Mucosa of descending colon (tissue), 3 donors: ENCODE data around the gene EVC2. TPM values are rescaled to one million over a fixed set of nuclear protein-coding genes. Genes with fewer than 3 reads are reported as not detected.

ENCODE experiments used
- ATAC-seq: fragments of 200-7000 bp; cut with Tn5 transposase; one replicate; pipeline ENCODE4 v1.9.1; 2020; ENCODE audit warnings: mild to moderate bottlenecking, moderate library complexity
- DNase-seq, 3 donors: peaks; one replicate each; pipeline ENCODE4 v3.0.0-alpha.2; 2020
- H3K36me3 ChIP-seq: fragments of 200-600 bp; one replicate; pipeline ENCODE4 v1.8.0; 2021; ENCODE audit warnings: low read depth, mild to moderate bottlenecking
- H3K4me1 ChIP-seq: fragments of 200-600 bp; one replicate; pipeline ENCODE4 v1.8.0; 2021; ENCODE audit warnings: low read depth, mild to moderate bottlenecking
- H3K4me3 ChIP-seq: fragments of 200-600 bp; one replicate; pipeline ENCODE4 v1.8.0; 2021; ENCODE audit warnings: mild to moderate bottlenecking
- H3K9me3 ChIP-seq: fragments of 200-600 bp; one replicate; pipeline ENCODE4 v1.8.0; 2021; ENCODE audit warnings: mild to moderate bottlenecking
- intact Hi-C, 2 donors: fragments of 100-400 bp; cut with DNase I in 1 of 2; cut with micrococcal nuclease in 1 of 2; formaldehyde crosslinking; loops; one replicate each; pipeline versions ENCODE4 v1.11.0 to v1.11.1; 2022; cut with DNase I, micrococcal nuclease
- total RNA-seq, 3 donors: library from RNA; stranded (reverse); fragmentation: NEBNext Ultra II Directional in 2 of 3; extraction: Animal tissue kit (Norgen Biotek cat#: 25700) in 2 of 3; gene quantifications; one replicate each; pipeline versions ENCODE4 v1.2.1 to v1.2.4, GENCODE V29; 2021 to 2023
- TF ChIP-seq, protein P1 (sequence below): fragments of 200-600 bp; IDR thresholded peaks from one replicate; pipeline ENCODE4 v1.8.0; 2022; ENCODE audit warnings: antibody characterized with exemption, mild to moderate bottlenecking
- donor health status: DM: no; HTN: no; CAD: no; lungs with moderate emphysema.
- donor health status: DM: no; HTN: no; CAD: no.
- donor health status: DM: no; HTN: yes; CAD: no.

Gene EVC2
- total RNA-seq, 3 donors from 2014 or later: 0.64 to 6.5 (median 1.1) TPM

DNA sequence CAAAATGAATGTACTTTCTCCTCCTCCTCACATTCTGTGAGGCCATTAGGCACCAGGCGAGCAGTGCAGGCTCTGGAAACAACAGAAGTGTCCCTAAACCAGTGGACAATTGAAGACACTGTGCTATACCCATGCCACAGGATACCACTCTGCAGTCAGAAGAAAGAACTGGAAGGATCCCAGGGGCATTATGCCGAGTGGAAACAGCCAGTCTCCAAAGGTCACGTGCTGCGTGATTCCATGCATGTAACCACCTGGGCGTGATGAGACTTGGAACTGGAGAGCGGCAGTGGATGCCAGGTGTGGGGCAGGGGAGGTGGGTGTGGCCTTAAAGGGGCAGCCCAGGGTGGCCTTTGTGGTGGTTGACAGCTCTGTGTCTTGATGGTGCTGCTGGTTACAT is 139.4 kb downstream of the EVC2 start:
- intact Hi-C loops: no loop called here

DNA sequence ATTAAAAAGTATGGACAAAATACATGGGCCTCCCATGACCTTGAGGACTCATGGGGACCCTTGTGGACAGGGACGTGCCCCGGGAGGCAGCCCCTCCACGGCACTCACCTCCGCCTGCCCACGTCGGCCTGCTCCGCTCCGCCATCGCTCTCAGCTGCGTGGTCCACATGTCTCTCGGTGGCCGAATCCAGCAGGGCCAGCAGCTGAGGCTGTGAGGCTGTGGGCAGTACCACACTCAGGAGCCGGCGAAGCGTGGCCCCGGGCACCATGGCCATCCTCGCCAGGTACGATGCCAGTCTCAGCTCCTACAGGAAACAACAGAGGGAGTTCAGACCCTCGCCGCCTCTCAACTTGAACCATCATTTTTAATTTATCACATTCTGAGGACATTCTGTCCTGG is 140.0 kb downstream of the EVC2 start:
- H3K4me3 ChIP-seq: no peak overlapping the region
- no peaks in the 10 kb centered on the region for H3K4me1 ChIP-seq
- ATAC-seq: no peak
- TF ChIP-seq, protein P1, sequence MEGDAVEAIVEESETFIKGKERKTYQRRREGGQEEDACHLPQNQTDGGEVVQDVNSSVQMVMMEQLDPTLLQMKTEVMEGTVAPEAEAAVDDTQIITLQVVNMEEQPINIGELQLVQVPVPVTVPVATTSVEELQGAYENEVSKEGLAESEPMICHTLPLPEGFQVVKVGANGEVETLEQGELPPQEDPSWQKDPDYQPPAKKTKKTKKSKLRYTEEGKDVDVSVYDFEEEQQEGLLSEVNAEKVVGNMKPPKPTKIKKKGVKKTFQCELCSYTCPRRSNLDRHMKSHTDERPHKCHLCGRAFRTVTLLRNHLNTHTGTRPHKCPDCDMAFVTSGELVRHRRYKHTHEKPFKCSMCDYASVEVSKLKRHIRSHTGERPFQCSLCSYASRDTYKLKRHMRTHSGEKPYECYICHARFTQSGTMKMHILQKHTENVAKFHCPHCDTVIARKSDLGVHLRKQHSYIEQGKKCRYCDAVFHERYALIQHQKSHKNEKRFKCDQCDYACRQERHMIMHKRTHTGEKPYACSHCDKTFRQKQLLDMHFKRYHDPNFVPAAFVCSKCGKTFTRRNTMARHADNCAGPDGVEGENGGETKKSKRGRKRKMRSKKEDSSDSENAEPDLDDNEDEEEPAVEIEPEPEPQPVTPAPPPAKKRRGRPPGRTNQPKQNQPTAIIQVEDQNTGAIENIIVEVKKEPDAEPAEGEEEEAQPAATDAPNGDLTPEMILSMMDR: no peak
- DNase-seq: no peak
- H3K9me3 ChIP-seq: no peaks in the 10 kb centered on the region
- intact Hi-C loops: no loop called here
- H3K36me3 ChIP-seq: no peaks in the 10 kb centered on the region

More for the DNA sequence above, 139.4 kb downstream of the EVC2 start:
- Histone ChIP-seq H3K4me1 (no peaks in the 10 kb centered on the region), H3K4me3 (no peak overlapping the region), H3K9me3 (no peaks in the 10 kb centered on the region), H3K36me3 (no peaks in the 10 kb centered on the region)
- ATAC-seq (no peak), DNase-seq (no peak)
- TF ChIP-seq, protein P1: no peak

DNA sequence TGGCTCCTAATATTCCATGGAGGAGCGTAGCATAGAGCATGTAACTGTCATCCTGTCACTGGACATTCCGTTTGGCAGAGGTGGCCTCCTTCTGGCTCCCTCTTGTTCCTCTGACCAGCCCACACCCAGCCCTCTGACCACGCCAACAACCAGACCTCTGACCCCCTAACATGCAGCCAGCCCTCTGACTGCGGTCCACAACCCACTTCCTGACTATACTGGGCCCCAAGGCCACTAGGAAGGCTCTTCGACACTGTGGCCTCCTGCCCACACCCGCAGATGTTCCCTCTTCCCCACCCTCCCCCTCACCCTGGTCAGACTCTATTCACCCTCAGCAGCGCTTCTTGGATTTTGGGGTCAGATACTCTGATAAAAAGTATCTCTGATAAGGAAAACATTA is 141.4 kb downstream of the EVC2 start:
- Histone ChIP-seq H3K9me3 (no peaks in the 10 kb centered on the region), H3K4me1 (no peaks in the 10 kb centered on the region), H3K4me3 (no peak overlapping the region), H3K36me3 (no peaks in the 10 kb centered on the region)
- intact Hi-C loops: no loop called here
- no peak for DNase-seq
- ATAC-seq: no peak
- TF ChIP-seq, protein P1: no peak

DNA sequence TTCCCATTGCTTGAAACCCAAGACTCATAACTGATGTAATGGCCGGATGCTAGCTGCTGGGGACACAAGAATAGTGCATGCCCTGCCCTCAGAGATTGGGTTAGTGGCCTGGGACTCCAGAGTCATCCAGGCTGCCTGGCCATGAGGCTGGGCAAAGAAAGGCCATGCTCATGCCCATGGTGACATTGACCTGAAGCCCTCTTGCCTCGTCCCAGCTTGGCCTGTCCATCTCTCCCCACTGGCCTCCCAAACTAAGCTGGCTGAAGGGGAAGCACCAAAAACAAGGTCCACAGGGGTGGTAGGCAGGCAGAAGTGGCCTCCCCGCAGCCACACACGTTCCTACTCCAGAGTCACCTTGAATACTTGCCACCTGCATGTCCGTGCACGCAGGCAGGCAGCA is 141.8 kb downstream of the EVC2 start:
- H3K36me3 ChIP-seq: no peaks in the 10 kb centered on the region
- intact Hi-C loops: no loop called here
- H3K4me3 ChIP-seq: no peak overlapping the region
- ATAC-seq (no peak), DNase-seq (no peak)
- no peaks in the 10 kb centered on the region for H3K9me3 ChIP-seq
- no peaks in the 10 kb centered on the region for H3K4me1 ChIP-seq
- TF ChIP-seq, protein P1: no peak

DNA sequence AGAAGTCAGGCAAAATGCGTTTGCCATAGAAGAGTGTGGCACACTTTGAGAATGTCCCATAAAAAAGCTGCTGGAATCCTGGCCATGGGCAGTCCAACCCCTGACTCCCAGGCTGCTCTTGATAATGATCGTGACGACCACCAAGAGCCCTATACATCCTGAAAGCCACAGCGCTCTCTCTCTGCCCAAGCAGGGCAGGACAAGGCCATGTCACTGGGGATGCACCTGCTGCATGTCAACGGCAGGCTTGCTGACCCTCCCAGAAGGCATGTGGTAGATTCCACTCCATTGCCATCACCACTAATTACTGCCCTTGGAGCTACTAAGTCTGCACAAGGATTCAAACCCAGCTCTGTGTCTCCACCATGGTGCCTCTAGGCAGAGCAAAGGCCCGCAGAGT is 144.5 kb downstream of the EVC2 start:
- Histone ChIP-seq H3K36me3 (no peaks in the 10 kb centered on the region), H3K9me3 (no peaks in the 10 kb centered on the region), H3K4me3 (no peak overlapping the region), H3K4me1 (no peaks in the 10 kb centered on the region)
- no peak for DNase-seq
- intact Hi-C loops: no loop called here
- no peak for ATAC-seq
- TF ChIP-seq, protein P1: no peak

DNA sequence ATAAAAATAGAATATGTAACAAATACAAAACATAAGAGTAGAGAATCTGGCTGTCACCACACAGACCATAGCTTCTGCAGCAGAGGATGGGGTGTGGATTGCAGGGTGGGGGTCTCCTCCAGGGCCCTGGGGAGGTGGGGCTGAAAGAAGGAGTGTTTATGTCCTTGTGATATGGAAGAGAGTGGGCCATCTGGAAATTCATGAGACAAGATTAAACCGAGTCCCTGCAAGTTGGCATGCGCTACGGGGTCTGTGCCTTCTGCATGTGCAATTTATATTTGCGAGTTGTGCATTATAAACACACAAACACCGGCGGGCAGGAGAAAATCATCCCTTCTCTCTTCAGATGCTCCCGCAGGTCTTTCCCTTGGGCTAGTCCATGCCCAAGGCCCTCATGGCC is 145.9 kb downstream of the EVC2 start:
- intact Hi-C loops: no loop called here
- Histone ChIP-seq H3K9me3 (no peaks in the 10 kb centered on the region), H3K4me1 (no peaks in the 10 kb centered on the region), H3K4me3 (no peak overlapping the region), H3K36me3 (no peaks in the 10 kb centered on the region)
- TF ChIP-seq, protein P1: no peak
- no peak for ATAC-seq
- DNase-seq: no peak
